GM19438 (cell line): ENCODE measurements around the gene C1QC.

Experiments
- ATAC-seq: cut with Tn5 transposase; IDR thresholded peaks from one replicate; pipeline ENCODE4 v1.9.1; 2021; ENCODE audit warnings: low read depth; ENCODE audit not compliant: unreplicated experiment

C1QC gene

GRCh38 chr1:22676916-22677583, 33.6 kb downstream of the C1QC start:
- no peak for ATAC-seq

- ATAC-seq = no peak
Measured at GRCh38 chr1:22677931-22678896, 34.8 kb downstream of the C1QC start.

DNA sequence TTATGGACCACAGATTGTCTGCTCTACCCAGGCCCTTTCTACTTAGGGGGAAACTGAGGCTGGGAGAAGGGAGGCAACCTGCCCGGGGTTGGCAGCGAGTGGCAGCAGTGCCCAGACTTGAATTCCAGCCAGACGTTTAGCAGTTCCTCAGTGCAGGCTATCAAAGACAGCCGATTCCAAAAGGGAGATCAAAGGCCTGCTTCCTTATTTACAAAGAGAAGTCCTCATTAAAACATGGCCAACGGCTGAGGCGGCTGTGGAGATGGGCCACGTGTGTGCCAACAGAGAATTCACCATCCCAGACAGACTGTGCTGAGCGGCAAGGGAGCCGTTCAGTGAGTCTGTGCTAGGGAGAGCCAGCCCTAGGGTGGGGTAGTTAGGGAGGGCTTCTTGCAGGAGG, 37.3 kb downstream of the C1QC start:
- ATAC-seq = no peak

DNA sequence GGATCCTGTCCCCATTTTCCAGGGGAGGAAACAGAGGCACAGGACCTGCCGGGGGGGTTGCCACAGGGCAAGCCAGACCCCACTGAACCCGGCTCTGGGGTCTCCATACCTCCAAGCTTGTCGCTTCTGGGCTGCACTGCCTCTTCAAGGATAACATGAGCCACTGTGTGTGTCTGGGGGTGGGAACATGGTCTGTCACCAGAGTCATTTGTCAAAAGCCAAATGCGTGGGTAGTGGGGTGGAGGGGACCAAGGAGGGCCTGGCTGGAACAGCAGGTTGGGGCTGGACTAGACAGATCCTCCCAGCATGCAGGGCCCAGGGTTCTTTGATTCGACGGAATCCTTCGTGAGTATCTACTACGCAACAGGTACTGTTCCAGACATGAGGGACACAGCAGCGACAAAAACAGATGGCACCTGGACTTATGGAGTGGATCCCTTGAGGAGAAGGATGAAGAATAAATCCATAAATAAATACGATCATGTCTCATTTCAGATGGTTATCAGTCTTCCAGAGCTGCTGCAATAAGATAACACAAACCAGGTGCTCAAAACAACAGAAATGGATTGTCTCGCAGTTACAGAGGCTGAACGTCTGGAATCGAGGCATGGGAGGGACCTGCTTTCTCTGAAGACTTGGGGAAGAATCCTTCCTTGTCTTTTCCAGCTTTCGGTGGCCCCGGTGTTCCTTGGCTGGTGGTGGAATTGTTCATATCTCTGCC, 38.3 kb downstream of the C1QC start:
- ATAC-seq = no peak

GRCh38 chr1:22683547-22683946, 40.1 kb downstream of the C1QC start:
- no peak for ATAC-seq

DNA sequence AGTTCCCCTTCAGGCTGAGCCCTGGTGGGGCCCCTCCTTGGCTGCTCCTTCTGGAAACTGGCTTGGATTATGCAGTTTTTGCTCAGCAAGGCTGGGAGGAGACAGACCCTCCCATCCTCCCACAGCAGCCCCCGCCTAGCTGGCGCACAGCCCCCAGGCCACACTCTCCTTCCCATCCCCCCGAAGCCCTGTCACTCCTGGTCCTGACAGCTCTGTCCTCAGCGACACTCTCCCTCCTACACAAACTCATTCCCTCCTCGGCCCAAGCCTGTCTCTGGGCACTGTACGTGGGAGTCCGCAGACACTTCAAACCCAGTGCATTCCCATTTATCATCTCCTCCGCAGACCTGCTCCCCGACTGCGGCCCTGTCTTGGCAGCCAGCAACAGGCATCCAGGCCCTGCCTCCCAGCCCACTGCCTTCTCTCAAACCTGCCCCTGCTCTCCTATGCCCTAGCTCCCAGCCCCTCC, 42.2 kb downstream of the C1QC start:
- no peak for ATAC-seq

GRCh38 chr1:22687191-22687590, 43.8 kb downstream of the C1QC start:
- ATAC-seq = no peak

DNA sequence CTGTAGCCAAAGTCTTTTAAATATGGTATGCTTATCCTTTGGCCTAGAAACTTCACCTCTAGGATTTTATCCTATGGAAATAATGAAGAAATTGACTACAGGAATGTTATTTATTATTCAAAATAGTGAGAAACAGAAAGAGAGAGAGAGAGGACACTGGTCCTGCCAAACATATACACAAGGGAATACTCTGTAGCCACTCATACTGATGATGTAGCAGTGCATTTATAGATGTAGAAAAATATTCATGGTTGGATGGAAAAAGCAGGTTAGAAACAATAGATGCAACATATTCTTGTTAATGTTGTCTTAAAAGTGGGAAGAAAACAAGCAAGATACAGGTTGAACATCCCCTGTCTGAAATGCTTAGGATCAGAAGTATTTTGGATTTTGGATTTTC, 45.0 kb downstream of the C1QC start:
- no peak for ATAC-seq

GRCh38 chr1:22689505-22689904, 46.1 kb downstream of the C1QC start:
- no peak for ATAC-seq

- no peak for ATAC-seq
Measured at GRCh38 chr1:22691031-22691753, 47.8 kb downstream of the C1QC start.

DNA sequence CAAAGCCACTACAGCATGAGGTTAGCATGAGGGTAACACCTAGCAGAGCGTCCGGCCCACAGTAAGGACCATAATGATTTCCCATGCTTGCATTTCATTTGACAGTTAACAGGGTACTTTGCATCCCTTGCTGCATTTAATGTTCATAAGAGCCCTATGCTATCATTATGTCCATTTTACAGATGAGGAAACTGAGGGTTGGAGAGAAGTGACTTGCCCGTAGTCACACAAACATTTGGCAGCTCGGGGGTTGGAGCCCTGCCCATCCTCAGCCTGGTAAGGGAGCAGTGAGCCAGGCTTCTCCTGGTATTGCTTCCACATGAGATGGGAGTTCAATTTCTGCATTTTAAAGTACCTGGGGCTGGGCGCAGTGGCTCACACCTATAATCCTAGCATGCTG, 50.7 kb downstream of the C1QC start:
- ATAC-seq = no peak

GRCh38 chr1:22696610-22697009, 53.2 kb downstream of the C1QC start:
- no peak for ATAC-seq
